Fibroblast of skin of scalp (primary cell): ENCODE measurements around the gene LRRC58. TPM values are rescaled to one million over a fixed set of nuclear protein-coding genes. Genes with fewer than 3 reads are reported as not detected.
"Not testable (repeated sequence)": the region's sequence is repeated elsewhere in the genome, so short reads cannot be mapped to it uniquely, and the experiment has no call there.

Experiments used
- DNase-seq: peaks from one replicate; pipeline ENCODE4 v3.0.0-alpha.2; 2013
- polyA plus RNA-seq, 2 experiments: library from polyadenylated mRNA; unstranded; fragments of 120-200 nt; gene quantifications; one replicate each; pipeline ENCODE4 v1.2.1, GENCODE V29; 2013; ENCODE audit not compliant: insufficient read length in 2 of 2

Gene LRRC58
- polyA plus RNA-seq (2013, experiment 1 of 2; ENCODE audit: insufficient read length), result 15.2 TPM
- polyA plus RNA-seq (2013, experiment 2 of 2; ENCODE audit: insufficient read length), result 17.9 TPM

DNA sequence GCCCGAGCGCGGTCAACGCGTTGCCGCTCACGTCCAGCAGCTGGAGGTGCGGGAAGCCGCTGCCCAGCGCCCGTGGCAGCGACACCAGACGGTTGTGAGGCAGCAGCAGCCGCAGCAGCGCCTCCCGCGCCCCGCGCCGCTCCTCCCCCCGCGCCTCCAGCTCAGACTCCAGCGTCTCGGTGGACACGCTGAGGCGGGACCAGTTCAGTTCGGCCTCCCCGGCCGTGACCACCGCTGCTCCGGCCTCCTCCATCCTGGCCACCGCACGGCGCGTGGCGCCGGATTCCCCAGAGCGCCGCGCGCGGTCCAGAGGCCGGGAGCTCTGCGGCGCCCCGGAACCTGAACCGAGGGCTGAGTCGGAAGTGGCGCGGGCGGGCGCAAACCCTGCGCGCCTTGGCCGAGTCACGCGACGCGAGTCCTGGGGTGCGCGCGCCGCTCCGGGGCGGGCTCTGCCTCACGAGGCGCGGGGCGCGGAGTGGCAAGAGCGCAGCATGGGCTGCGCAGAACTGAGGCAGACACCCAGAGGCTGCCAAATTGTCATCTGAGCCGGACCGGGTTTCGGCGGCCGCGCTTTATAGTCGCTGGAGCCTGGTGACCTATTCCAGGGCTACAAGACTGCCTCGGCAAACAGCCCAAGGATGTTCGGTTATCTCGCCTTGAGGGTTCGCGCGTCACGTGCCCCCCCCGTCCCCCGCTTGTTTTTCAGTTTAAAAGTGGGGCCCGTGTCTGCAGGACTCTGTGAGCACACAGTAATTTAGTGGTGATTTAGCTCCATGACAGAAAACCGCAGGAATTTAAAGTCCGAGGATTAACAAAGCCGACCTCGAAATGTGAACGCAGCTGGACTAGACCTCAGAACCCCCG is at the start of gene LRRC58:
TSS of gene LRRC58 (minus strand) at position 364 of the 864 bp plus-strand sequence. CDS start at position 253, 111 bp downstream.
- peak; percentile 93 for DNase-seq

DNA sequence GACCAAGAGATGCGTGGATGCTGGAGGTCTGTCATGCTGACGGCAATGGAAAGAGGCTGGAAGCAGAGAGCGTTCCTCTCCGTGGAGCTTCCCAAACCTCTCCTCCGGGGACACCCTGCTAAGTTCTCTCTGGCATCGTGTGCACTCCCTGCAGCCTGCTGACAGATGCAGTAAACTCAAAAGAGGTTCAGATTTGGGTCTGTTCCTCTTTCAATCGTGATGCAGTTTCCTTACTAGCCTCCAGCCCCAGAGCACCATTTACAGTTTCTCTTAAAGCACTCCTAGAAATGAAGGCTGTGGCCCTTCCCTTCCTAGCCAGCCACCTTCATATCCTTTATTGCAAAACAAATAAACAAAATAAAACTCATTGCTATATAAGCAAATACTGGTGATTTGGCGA is 47.3 kb upstream of the LRRC58 start:
- DNase-seq, result no peak

- DNase-seq, result no peak
These were observed 45.2 kb upstream of the LRRC58 start for GRCh38 chr3:120394347-120394746.

DNA sequence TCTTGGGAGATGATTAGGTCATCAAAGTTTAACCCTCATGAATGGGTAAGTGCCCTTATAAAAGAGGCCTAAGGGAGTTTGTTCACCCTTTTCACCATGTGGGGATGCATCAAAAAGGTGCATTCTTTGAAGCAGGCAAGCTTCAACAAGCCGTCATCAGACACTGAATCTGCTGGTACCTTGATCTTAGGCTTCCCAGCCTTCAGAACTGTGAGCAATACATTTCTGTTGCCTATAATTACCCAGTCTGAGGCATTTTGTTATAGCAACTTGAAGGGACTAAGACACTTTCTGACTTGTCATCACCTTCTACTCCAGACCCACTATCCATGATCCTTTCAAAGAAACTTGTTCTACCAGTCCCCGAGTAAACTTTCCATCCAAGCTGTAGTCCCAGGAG is 44.6 kb upstream of the LRRC58 start:
- DNase-seq, result no peak

DNA sequence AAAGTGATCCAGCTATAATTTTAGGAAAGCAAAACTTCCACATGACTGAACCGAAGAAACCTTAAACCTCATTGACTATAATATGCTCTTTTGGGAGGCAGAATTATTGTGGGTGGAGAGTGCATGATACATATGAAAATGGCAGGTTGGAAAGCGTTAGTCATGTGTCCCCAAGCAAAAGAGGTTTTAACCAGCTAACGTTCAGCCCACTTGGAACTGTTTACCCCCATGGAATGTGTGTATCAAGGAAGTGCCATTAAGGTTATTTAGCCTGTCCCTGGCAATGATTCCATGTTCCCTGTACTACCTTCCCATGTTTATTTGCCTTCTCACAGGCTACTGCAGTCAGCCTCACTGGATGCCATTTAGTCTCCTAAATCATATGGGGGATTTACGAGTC is 44.1 kb upstream of the LRRC58 start:
- peak; percentile 28 for DNase-seq

GRCh38 chr3:120382941-120383447 is 33.8 kb upstream of the LRRC58 start:
- DNase-seq, result no peak

GRCh38 chr3:120381503-120381902 is 32.3 kb upstream of the LRRC58 start:
- no peak for DNase-seq

GRCh38 chr3:120377948-120378347 is 28.8 kb upstream of the LRRC58 start:
- not testable (repeated sequence) for DNase-seq

GRCh38 chr3:120370463-120370862 is 21.3 kb upstream of the LRRC58 start:
- no peak for DNase-seq

GRCh38 chr3:120369037-120369467 is 19.9 kb upstream of the LRRC58 start:
- no peak for DNase-seq

DNA sequence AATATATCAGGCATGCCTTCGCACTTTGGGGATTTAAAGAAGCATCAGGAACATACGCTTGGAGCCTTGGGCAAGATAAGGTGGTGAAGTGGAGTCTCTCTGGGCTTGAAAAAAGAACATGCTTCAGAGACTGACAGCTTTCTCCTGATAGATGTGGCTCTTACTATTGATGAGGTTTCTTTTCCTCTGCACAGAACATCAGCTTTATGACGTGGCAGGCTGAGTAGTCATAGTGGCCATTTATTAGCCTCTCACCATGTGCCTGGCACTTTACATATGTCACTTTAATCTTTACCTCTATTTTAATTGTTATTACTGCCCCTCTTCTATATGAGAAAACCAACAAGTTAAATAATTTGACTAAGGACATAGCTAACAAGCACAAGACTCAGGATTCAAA is 19.0 kb upstream of the LRRC58 start:
- DNase-seq, result no peak

DNA sequence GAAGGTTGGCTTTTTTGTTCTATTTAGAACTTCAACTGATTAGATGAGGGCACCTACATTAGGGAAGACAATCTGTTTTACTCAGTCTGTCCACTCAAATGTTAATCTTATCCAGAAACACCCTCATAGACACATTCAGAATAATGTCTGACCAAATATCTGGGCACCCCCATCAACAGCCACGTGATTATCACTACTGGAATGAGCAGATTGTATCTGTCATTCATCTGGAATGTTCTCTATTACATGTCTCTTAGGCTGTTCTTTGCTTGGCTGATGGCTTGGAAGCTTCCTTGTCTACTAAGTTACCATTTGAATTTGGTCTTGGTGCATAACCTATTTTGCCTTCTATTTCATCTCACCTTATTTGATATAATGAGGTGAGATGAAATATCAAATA is 15.7 kb upstream of the LRRC58 start:
- DNase-seq, result peak; percentile 41

DNA sequence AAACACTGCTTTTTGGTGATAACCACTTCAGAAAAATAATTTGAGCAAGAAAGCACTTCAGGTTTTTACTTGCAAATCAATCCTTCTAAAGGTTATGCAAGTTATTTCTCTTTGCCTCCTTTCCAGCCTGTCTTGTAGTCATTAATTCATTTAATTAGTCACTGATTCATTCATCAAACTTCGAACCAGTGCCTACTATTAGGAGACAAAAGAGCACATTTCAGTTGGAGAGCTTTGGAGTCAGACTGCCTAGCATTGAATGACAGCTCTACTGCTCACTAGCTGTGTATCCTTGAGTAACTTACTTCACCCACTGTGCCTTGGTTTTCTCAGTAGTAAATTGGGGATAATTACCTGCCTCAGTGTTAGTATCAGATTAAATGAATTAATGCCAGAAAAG is 14.9 kb upstream of the LRRC58 start:
- DNase-seq, result no peak

DNA sequence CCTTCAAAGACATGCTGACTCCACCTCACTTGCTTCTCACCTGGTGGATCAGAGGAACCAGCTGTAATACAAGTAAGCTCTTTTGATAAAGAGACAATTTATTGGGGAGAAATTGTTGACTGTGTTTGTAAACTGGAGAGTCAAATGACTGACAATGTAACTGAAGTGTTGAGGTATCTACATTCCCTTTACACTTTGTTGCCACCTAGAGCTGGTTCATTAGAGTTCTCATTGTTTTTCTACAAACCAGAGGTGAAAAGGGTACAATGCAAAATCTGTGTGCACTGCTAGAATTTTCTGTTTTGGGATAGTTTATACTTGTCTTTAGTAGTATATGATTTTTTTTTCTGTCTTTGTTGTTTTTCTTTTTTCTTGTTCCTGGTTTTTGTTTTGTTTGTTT is 8.7 kb upstream of the LRRC58 start:
- no peak for DNase-seq

DNA sequence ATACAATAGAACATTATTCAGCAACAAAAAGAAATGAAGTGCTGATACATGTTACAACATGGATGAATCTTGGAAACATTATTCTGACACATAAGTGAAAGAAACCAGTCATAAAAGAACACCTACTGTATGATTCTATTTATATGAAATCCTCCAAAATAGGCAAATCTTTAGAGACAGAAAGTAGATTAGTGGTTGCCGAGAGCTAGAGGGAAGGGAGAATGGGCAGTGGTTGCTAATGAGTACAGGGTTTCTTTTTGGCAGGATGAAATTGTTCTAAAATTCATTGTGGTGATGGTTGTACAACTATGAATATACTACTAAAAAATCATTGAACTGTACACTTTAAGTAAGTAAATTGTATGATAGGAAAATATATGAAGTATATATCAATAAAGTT is 6.3 kb upstream of the LRRC58 start:
- DNase-seq, result no peak

DNA sequence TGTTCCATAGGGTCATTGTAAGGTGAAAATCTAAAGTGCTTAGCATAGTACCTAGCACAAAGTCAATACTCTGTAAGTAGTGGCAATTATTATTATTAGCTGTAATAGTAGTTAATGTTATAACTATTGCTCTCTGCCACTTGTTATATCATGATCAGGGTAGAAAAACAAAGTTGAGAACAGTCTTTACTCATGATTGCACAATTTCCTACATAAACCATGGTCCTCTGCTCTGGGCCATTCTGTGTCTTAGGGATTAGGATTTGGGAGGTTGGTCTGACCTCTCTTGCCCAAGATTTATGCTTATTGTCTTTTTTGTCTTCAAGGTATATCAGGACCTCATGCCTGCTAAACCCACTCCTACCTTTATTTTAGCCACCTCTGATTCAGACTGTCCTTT is 4.3 kb upstream of the LRRC58 start:
- no peak for DNase-seq

DNA sequence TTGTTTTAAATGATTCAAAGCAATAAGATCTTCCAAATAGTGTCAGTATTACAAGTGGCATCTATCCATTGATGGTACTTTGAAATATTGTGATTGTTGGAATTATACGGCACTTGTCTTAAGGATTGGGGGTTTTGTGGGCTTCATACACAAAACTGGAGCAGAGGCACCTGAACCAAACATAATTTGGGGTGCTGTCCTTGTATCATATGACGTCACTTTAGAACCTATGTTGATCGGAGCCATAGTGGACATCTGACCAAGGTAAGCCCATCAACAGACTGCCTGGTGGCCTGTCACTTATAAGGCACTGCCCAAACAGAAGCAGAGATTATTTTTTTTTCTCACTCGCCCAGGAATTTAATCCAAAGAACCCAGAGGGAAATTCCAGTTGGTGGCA is 2.9 kb upstream of the LRRC58 start:
- no peak for DNase-seq

DNA sequence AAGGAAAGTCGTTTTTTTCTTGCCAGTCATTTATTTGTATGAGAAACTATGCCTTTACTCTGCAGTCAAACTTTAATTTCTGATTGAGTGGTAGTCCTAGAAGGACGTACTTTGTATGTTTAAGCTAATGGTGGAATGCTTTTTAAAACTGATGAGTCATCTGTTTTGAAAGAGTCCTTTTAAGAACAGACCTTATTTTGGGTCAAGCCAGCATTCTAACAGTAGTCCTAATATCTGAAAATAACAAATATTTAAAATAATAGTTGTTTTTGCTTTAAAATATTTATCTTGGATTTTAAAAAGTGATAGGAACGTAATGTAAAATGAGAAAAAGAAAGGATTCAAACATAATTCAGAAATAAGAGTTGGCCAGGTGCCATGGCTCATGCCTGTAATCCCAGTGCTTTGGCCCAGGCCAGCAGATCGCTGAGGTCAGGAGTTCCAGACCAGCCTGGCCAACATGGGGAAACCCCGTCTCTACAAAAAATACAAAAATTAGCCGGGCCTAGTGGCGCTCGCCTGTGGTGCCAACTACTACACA is 1.3 kb upstream of the LRRC58 start:
- DNase-seq, result peak; percentile 52

GRCh38 chr3:120349855-120350125 is 636 bp upstream of the LRRC58 start:
- no peak for DNase-seq

- peak; percentile 12 for DNase-seq
These were observed 826 bp downstream of the LRRC58 start for GRCh38 chr3:120348065-120348990.

DNA sequence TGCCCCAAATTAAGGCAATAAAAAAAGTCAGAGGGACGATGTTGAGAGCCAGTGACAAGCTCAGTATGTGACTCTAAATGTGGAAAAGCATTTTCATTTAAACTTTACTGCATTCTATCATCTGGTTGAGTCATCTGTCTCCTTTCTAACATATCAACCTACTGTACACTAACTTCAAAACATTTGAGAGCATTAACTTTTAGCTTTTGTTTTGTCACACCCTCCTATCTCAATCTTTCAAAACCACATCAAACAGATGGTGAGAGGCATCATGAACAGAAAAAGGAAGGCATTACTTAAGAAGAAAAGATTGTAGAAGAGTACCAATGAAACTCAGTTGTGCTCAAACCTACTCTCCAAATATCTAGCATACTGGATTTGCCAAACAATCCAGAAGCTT is 4.8 kb downstream of the LRRC58 start:
- DNase-seq, result no peak

- DNase-seq, result no peak
These were observed 7.4 kb downstream of the LRRC58 start for GRCh38 chr3:120341658-120342346.
